Motor neuron (in vitro differentiated cells): ENCODE results near the gene ZNF737. TPM values are rescaled to one million over a fixed set of nuclear protein-coding genes. Genes with fewer than 3 reads are reported as not detected.

ENCODE experiments used
- total RNA-seq, 8 experiments: library from RNA; unstranded; fragments of 300-600 nt; gene quantifications; 2 replicates each; pipeline versions ENCODE4 v1.2.3 to v1.2.4, GENCODE V29; 2022

Gene ZNF737
- total RNA-seq, 8 experiments from 2014 or later, result 2.5 to 35.2 (median 18.4) TPM

Other genes starting within 250 kb of the ZNF737 start
- 10 to 100 TPM in 6 of 8 experiments, 1 to 10 TPM in 1, under 1 TPM in 1; 0.45 to 20.8 (median 14.5) TPM for gene ZNF626, start 95.8 kb upstream of the ZNF737 start, total RNA-seq
- 1 to 10 TPM in 7 of 8 experiments, under 1 TPM in 1; 0.66 to 8.6 (median 3.0) TPM for gene ZNF66, start 210.5 kb upstream of the ZNF737 start, total RNA-seq